ENCODE results near the gene CARM1.

DNA sequence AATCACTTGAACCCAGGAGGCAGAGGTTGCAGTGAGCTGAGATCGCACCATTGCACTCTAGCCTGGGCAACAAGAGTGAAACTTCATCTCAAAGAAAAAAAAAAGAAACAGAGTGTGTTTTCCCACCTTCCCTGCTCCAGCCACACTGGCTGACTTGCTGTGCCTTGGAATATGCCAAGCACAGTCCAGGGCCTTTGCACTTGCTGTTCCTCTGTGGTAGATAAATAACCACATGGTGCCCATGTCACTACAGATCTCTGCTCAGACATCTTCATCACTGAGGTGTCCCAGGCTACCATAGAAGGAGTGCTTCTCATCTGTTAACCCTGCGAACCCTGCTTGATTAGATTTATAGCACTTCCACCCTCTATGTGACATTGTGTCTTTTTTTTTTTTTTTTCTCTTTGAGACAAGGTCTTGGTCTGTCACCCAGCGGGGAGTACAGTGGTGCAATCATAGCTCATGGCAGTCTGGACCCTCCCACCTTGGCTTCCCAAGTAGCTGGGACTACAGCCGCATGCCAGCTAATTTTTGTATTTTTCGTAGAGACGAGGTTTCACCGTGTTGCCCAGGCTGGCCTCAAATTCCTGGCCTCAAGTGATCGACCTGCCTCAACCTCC lies 99.9 kb downstream of the CARM1 start:
- TF ChIP-seq, protein P1, sequence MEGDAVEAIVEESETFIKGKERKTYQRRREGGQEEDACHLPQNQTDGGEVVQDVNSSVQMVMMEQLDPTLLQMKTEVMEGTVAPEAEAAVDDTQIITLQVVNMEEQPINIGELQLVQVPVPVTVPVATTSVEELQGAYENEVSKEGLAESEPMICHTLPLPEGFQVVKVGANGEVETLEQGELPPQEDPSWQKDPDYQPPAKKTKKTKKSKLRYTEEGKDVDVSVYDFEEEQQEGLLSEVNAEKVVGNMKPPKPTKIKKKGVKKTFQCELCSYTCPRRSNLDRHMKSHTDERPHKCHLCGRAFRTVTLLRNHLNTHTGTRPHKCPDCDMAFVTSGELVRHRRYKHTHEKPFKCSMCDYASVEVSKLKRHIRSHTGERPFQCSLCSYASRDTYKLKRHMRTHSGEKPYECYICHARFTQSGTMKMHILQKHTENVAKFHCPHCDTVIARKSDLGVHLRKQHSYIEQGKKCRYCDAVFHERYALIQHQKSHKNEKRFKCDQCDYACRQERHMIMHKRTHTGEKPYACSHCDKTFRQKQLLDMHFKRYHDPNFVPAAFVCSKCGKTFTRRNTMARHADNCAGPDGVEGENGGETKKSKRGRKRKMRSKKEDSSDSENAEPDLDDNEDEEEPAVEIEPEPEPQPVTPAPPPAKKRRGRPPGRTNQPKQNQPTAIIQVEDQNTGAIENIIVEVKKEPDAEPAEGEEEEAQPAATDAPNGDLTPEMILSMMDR (IDR thresholded peaks at IDR 0.05) = no peak
- no peak for TF ChIP-seq POLR2A (IDR thresholded peaks at IDR 0.05)

Measured in right lobe of liver (tissue), 4 donors.